ENCODE results near the gene NFE2L2.

DNA sequence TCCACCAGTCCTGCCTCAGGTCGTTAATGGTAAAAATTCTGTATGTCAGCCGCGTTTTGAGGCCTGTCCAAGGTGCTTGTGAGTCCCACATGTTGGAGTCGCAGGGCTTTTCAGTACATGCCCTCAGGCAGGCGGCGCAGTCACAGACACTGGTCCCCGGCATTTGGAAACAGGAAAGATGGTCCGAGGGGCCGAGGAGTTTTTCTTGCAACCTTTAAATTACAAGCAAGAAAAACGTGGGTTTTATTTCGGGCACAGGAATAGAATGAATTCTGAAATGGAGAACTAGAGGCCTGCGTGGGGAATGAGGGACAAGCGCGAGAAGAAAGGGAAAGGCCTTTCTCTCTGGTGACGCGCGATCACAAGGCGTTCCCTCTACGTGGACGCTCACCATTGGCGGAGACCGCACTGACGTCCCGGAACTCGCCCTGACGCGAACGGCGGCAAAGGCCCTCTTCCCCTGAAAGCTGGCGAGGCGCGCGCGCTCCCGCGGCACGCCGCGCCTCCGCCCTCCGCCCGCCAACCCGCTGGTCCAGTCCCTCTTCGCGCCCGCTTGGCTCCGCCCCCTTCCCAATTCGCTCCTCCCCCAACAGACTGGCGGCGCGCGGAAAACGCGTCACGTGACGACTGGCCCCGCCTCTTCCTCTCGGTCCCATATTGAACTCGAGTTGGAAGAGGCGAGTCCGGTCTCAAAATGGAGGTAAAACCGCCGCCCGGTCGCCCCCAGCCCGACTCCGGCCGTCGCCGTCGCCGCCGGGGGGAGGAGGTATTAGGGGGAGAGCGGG is 52.2 kb downstream of the NFE2L2 start, which contains the start of gene HNRNPA3:
- TF ChIP-seq, protein P1, sequence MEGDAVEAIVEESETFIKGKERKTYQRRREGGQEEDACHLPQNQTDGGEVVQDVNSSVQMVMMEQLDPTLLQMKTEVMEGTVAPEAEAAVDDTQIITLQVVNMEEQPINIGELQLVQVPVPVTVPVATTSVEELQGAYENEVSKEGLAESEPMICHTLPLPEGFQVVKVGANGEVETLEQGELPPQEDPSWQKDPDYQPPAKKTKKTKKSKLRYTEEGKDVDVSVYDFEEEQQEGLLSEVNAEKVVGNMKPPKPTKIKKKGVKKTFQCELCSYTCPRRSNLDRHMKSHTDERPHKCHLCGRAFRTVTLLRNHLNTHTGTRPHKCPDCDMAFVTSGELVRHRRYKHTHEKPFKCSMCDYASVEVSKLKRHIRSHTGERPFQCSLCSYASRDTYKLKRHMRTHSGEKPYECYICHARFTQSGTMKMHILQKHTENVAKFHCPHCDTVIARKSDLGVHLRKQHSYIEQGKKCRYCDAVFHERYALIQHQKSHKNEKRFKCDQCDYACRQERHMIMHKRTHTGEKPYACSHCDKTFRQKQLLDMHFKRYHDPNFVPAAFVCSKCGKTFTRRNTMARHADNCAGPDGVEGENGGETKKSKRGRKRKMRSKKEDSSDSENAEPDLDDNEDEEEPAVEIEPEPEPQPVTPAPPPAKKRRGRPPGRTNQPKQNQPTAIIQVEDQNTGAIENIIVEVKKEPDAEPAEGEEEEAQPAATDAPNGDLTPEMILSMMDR (IDR thresholded peaks at IDR 0.05; ENCODE audit: insufficient read depth, low read depth, low read length) = no peak
- TF ChIP-seq EZH2 (IDR thresholded peaks at IDR 0.05; ENCODE audit: insufficient read depth, low read length) = no peak

Data from astrocyte (in vitro differentiated cells and primary cell).